ENCODE results near the gene NGF.

The NGF gene

DNA sequence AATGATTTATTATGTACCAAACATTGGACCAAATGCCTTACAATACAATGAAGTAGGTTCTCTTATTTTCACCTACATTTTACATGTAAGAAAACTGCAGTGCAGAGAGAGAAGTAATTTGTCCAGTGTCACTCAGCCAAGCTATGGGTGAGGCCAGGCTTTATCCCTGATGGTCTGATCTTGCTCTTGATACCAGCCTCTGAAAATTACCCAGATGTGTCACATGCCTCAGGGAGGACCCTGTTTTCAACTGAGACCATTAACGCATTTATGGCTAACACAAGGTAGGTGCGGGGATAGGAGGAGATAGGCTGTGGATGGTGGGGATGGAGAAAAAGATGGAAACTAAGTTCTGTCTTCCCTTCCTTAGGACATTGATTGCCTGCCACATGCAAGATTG lies 56.9 kb downstream of the NGF start:
- Histone ChIP-seq H3K9ac (ENCODE audit: low read depth, low read length) (no peak overlapping the region), H3K27me3 (ENCODE audit: control insufficient read depth, insufficient read depth, low read length) (no peaks in the 10 kb centered on the region)

DNA sequence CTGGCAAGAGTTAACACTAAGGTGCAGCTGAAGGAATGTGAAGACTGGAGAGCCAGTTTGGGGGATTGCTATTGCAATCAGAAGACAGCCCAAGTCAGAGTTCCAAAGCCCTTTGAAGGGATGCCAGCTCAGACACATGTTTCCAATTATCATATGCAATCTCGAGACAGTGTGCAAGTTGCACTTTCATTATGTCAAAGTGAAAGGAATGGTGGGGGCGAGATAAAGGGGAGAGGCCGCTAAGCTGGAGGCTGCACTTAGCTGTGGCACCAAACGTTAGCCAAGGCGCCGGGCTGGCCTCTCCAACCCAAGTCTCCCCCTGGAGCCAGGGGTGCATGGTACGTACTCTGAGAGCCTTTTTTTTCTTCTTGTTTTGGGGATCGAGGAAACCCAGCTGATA lies 58.0 kb downstream of the NGF start:
- no peak overlapping the region for H3K27ac ChIP-seq (ENCODE audit: low read depth, low read length)
- no peak overlapping the region for H3K4me3 ChIP-seq (ENCODE audit: low read depth, low read length)
- H3K36me3 ChIP-seq (ENCODE audit: control insufficient read depth, insufficient read depth, low read length): no peaks in the 10 kb centered on the region
- no peaks in the 10 kb centered on the region for H3K4me1 ChIP-seq (ENCODE audit: control insufficient read depth, insufficient read depth, low read length)
- H3K27me3 ChIP-seq (ENCODE audit: control insufficient read depth, insufficient read depth, low read length): no peaks in the 10 kb centered on the region
- no peaks in the 10 kb centered on the region for H3K9me3 ChIP-seq (ENCODE audit: control insufficient read depth, insufficient read depth, low read length)
- no peak overlapping the region for H3K9ac ChIP-seq (ENCODE audit: low read depth, low read length)

More for the DNA sequence above, 56.9 kb downstream of the NGF start:
- Histone ChIP-seq H3K36me3 (ENCODE audit: control insufficient read depth, insufficient read depth, low read length) (no peaks in the 10 kb centered on the region), H3K27ac (ENCODE audit: low read depth, low read length) (no peak overlapping the region), H3K4me1 (ENCODE audit: control insufficient read depth, insufficient read depth, low read length) (no peaks in the 10 kb centered on the region), H3K4me3 (ENCODE audit: low read depth, low read length) (no peak overlapping the region), H3K9me3 (ENCODE audit: control insufficient read depth, insufficient read depth, low read length) (no peaks in the 10 kb centered on the region)

DNA sequence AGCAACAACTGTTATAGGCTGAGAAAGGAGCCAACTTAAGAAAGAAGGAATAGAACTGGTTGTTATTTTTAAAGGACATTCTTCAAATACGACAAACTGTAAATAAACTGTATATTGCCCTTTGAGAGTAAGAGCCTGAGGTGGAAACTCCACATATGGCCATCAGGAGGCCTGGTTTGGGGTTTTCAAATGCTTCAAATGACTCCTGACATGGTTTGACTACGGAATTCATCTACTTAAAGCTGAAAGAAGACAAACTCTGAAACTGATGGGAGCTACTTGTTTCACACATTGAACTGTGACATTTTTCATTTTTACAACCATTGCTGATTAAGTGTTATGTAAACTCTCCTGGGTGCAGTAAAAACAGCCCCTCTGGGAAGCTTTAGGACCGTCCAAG lies 59.8 kb downstream of the NGF start:
- H3K4me3 ChIP-seq (ENCODE audit: low read depth, low read length): no peak overlapping the region
- no peaks in the 10 kb centered on the region for H3K9me3 ChIP-seq (ENCODE audit: control insufficient read depth, insufficient read depth, low read length)
- no peak overlapping the region for H3K27ac ChIP-seq (ENCODE audit: low read depth, low read length)
- no peaks in the 10 kb centered on the region for H3K4me1 ChIP-seq (ENCODE audit: control insufficient read depth, insufficient read depth, low read length)
- no peaks in the 10 kb centered on the region for H3K36me3 ChIP-seq (ENCODE audit: control insufficient read depth, insufficient read depth, low read length)
- H3K9ac ChIP-seq (ENCODE audit: low read depth, low read length): no peak overlapping the region
- no peaks in the 10 kb centered on the region for H3K27me3 ChIP-seq (ENCODE audit: control insufficient read depth, insufficient read depth, low read length)

DNA sequence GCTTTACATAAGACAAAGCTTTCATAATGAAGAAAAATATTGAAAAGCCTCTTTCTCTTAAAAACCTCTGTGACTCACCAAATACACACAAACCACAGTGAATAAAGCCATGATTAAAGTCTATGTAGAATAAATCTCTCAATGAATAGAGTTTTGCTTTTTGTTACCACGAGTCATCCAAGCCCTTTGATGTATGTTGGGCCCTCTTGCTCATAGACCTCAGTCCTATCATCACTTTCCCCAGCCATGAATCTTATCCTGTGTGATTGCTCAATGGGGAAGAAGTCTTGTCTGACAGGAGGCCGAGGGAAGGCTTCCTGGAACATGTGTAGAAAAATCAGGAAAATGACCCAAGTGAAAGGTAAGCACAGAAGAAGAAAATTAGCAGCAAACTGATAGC lies 60.8 kb downstream of the NGF start:
- Histone ChIP-seq H3K4me3 (ENCODE audit: low read depth, low read length) (no peak overlapping the region), H3K9me3 (ENCODE audit: control insufficient read depth, insufficient read depth, low read length) (no peaks in the 10 kb centered on the region), H3K27ac (ENCODE audit: low read depth, low read length) (no peak overlapping the region), H3K9ac (ENCODE audit: low read depth, low read length) (no peak overlapping the region), H3K36me3 (ENCODE audit: control insufficient read depth, insufficient read depth, low read length) (no peaks in the 10 kb centered on the region), H3K27me3 (ENCODE audit: control insufficient read depth, insufficient read depth, low read length) (no peaks in the 10 kb centered on the region), H3K4me1 (ENCODE audit: control insufficient read depth, insufficient read depth, low read length) (no peaks in the 10 kb centered on the region)

DNA sequence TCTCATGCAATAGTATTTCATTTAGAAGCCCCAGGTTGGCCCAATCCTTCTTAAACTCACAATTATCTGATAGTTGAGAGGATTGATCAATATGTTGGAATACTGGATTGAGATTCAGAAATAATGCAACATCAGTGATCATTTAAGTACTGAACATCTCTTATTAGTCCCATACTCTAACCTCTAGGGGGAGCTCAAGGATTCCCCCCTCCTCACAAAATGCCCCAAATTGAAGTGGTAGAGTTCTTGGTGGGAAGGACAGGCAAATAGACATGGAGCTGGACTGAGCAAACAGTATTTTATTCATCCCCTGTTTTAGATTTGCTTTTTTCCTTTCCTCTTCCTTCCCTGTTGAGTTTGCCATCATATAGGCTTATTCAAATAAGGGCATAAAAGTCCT lies 62.8 kb downstream of the NGF start:
- no peaks in the 10 kb centered on the region for H3K27me3 ChIP-seq (ENCODE audit: control insufficient read depth, insufficient read depth, low read length)
- H3K4me3 ChIP-seq (ENCODE audit: low read depth, low read length): no peak overlapping the region
- H3K36me3 ChIP-seq (ENCODE audit: control insufficient read depth, insufficient read depth, low read length): no peaks in the 10 kb centered on the region
- no peaks in the 10 kb centered on the region for H3K4me1 ChIP-seq (ENCODE audit: control insufficient read depth, insufficient read depth, low read length)
- no peak overlapping the region for H3K27ac ChIP-seq (ENCODE audit: low read depth, low read length)
- no peak overlapping the region for H3K9ac ChIP-seq (ENCODE audit: low read depth, low read length)
- no peaks in the 10 kb centered on the region for H3K9me3 ChIP-seq (ENCODE audit: control insufficient read depth, insufficient read depth, low read length)

DNA sequence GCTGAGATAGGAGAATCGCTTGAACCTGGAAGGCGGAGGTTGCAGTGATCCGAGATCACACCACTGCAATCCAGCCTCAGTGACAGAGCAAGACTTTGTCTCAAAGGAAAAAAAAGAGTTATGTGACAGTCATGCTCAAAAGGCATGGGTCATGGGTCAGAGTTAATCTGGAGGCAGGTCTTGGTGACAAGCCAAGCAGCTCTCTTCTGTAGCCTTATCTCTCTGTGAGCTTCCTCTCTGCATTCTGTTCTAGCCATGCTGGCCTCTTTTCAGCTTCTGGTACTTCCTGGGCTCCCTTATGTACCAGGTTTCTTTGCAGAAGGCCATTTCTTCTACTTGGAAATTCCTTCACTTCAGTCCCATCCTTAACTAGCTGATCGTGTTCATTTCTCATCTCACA lies 63.6 kb downstream of the NGF start:
- no peaks in the 10 kb centered on the region for H3K4me1 ChIP-seq (ENCODE audit: control insufficient read depth, insufficient read depth, low read length)
- no peaks in the 10 kb centered on the region for H3K36me3 ChIP-seq (ENCODE audit: control insufficient read depth, insufficient read depth, low read length)
- no peak overlapping the region for H3K9ac ChIP-seq (ENCODE audit: low read depth, low read length)
- H3K9me3 ChIP-seq (ENCODE audit: control insufficient read depth, insufficient read depth, low read length): no peaks in the 10 kb centered on the region
- no peak overlapping the region for H3K4me3 ChIP-seq (ENCODE audit: low read depth, low read length)
- no peak overlapping the region for H3K27ac ChIP-seq (ENCODE audit: low read depth, low read length)
- no peaks in the 10 kb centered on the region for H3K27me3 ChIP-seq (ENCODE audit: control insufficient read depth, insufficient read depth, low read length)

DNA sequence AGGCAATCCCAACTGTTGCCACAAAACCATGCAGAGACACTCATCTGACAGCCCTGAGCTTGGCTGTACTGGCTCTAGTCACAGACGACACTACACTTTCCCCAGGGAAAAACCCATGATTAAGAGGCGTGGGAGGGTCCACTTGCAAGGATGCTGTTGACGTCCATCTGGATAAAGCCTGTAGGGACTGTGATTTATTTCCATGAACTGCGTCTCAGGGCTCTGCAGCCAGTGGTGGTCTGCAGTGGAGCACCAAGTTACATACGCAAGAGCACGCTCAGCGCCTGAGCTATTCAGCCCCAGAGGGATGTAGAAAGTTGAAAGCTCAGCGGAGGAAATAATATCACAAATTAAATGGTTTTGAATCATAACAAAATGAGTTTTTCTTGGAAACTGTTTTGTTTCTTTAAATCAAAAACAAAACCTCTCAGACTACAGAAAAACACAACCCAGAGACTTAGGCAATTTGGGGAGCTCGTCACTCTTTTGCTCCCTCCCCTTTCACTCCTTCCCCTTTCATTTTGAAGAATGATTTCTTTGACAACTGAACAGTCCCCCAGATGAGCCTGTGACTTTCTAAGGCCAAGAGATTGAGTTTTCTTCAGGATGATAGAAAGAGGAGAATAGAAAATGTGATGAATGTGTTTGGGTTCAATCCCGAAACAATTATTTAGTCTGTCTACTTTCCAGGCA lies 71.2 kb downstream of the NGF start:
- Histone ChIP-seq H3K27ac (ENCODE audit: low read depth, low read length) (no peak overlapping the region), H3K27me3 (ENCODE audit: control insufficient read depth, insufficient read depth, low read length) (no peaks in the 10 kb centered on the region), H3K4me3 (ENCODE audit: low read depth, low read length) (no peak overlapping the region)

DNA sequence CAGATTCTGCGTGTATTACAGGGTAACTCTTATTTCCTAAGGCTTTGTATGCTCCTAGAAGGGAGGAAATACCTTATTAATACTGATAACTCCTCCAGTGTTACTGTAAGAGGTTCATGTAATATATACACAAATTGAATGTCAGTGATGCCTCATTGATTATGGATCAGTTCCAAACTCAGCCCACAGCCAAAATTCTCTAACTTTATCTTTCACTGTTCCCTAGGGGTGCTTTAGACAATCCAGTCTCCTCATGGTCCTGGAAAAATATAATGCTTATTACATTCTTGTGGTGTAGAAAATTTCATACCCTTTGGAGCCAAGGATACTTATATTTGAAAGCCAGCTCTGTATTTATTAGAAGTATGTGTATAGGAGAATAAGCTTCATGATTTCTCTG lies 73.0 kb downstream of the NGF start:
- Histone ChIP-seq H3K9ac (ENCODE audit: low read depth, low read length) (no peak overlapping the region), H3K36me3 (ENCODE audit: control insufficient read depth, insufficient read depth, low read length) (no peaks in the 10 kb centered on the region), H3K9me3 (ENCODE audit: control insufficient read depth, insufficient read depth, low read length) (no peaks in the 10 kb centered on the region), H3K4me1 (ENCODE audit: control insufficient read depth, insufficient read depth, low read length) (no peaks in the 10 kb centered on the region), H3K27me3 (ENCODE audit: control insufficient read depth, insufficient read depth, low read length) (no peaks in the 10 kb centered on the region), H3K4me3 (ENCODE audit: low read depth, low read length) (no peak overlapping the region), H3K27ac (ENCODE audit: low read depth, low read length) (no peak overlapping the region)

More for the DNA sequence above, 71.2 kb downstream of the NGF start:
- no peak overlapping the region for H3K9ac ChIP-seq (ENCODE audit: low read depth, low read length)
- no peaks in the 10 kb centered on the region for H3K9me3 ChIP-seq (ENCODE audit: control insufficient read depth, insufficient read depth, low read length)
- no peaks in the 10 kb centered on the region for H3K4me1 ChIP-seq (ENCODE audit: control insufficient read depth, insufficient read depth, low read length)
- no peaks in the 10 kb centered on the region for H3K36me3 ChIP-seq (ENCODE audit: control insufficient read depth, insufficient read depth, low read length)

DNA sequence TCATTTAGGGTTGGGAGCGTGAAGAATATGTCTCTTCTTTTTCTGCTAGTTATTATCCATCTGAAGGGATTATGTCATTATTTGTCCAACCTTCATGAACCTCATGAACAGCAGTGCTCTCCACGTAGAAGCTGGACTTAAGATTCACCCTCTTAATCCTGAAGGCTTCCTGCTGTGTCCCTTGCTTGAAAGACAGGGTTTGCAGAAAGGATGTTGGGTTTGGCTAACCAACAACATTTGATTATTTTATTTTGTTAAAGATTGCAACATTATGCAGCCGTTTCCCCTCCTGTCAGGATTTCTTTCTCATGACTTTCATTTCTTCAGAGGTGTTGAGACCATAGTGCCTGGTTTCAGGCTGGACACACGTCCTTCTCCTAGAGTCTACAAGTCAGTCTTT lies 75.2 kb downstream of the NGF start:
- no peaks in the 10 kb centered on the region for H3K36me3 ChIP-seq (ENCODE audit: control insufficient read depth, insufficient read depth, low read length)
- no peaks in the 10 kb centered on the region for H3K4me1 ChIP-seq (ENCODE audit: control insufficient read depth, insufficient read depth, low read length)
- H3K27me3 ChIP-seq (ENCODE audit: control insufficient read depth, insufficient read depth, low read length): no peaks in the 10 kb centered on the region
- no peak overlapping the region for H3K9ac ChIP-seq (ENCODE audit: low read depth, low read length)
- H3K9me3 ChIP-seq (ENCODE audit: control insufficient read depth, insufficient read depth, low read length): 0 out of 2 replicates have a peak, but pooled peaks cover 10% of the 10 kb centered on the region
- H3K4me3 ChIP-seq (ENCODE audit: low read depth, low read length): no peak overlapping the region
- no peak overlapping the region for H3K27ac ChIP-seq (ENCODE audit: low read depth, low read length)

DNA sequence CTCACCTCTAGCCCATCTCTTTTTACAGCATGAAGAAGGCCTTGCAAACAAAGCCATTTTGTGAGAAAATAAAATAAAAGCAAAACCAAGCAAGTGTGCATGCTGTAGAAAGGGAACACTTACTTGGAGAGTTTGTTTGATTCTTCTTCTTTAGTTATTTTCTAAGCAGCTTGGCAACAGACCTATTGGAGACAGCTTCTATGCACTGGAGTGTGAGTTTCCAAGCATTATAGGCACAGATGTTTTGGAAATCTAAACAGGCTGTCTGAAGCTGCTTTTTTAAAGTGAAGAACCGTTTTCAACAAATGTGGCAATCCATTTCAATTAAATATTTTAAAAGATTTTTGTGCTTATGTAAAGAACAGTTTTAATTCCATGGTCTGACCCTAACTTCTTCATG lies 76.6 kb downstream of the NGF start:
- 0 out of 2 replicates have a peak, but pooled peaks cover 10% of the 10 kb centered on the region for H3K9me3 ChIP-seq (ENCODE audit: control insufficient read depth, insufficient read depth, low read length)
- H3K27me3 ChIP-seq (ENCODE audit: control insufficient read depth, insufficient read depth, low read length): no peaks in the 10 kb centered on the region
- no peak overlapping the region for H3K27ac ChIP-seq (ENCODE audit: low read depth, low read length)

DNA sequence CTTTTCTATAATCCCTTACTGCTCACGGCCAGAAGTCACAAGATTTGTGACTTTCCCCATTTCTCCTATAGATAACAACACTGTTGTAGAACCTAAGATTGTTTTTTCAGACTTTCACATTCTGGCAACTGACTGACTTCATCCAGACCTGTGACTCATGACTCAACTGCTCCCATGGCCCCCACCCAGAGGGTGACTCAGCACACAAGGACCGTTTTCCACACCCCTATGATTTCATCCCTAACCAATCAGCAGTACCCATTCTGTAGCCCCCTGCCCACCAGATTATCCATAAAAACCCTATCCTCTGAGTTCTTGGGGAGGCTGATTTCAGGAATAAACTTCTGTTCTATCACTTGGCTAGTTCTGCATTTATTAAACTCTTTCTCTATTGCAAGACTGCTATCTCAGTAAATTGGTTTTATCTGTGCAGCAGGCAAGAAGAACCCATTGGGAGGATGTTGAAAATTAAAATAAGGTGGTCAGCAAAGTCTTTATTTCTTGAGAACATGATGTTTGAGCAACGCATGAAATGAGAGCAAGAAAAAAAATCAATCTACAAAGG lies 79.7 kb downstream of the NGF start:
- Histone ChIP-seq H3K9me3 (ENCODE audit: control insufficient read depth, insufficient read depth, low read length) (0 out of 2 replicates have a peak, but pooled peaks cover 10% of the 10 kb centered on the region), H3K27ac (ENCODE audit: low read depth, low read length) (no peak overlapping the region), H3K9ac (ENCODE audit: low read depth, low read length) (no peak overlapping the region), H3K27me3 (ENCODE audit: control insufficient read depth, insufficient read depth, low read length) (no peaks in the 10 kb centered on the region), H3K4me1 (ENCODE audit: control insufficient read depth, insufficient read depth, low read length) (no peaks in the 10 kb centered on the region), H3K36me3 (ENCODE audit: control insufficient read depth, insufficient read depth, low read length) (no peaks in the 10 kb centered on the region), H3K4me3 (ENCODE audit: low read depth, low read length) (no peak overlapping the region)

More for the DNA sequence above, 76.6 kb downstream of the NGF start:
- H3K9ac ChIP-seq (ENCODE audit: low read depth, low read length): no peak overlapping the region
- H3K4me1 ChIP-seq (ENCODE audit: control insufficient read depth, insufficient read depth, low read length): no peaks in the 10 kb centered on the region
- H3K36me3 ChIP-seq (ENCODE audit: control insufficient read depth, insufficient read depth, low read length): no peaks in the 10 kb centered on the region
- H3K4me3 ChIP-seq (ENCODE audit: low read depth, low read length): no peak overlapping the region

All from HUES48 (cell line).